Ectodermal cell (in vitro differentiated cells): ENCODE data around the gene DNMBP.
"Not testable (repeated sequence)": the region's sequence is repeated elsewhere in the genome, so short reads cannot be mapped to it uniquely, and the experiment has no call there.

ENCODE experiments used
- H3K27ac ChIP-seq: 2 replicates; pipeline ENCODE4 v1.7.0; 2013; ENCODE audit warnings: mild to moderate bottlenecking, low read depth, low read length; ENCODE audit not compliant: insufficient read depth, poor library complexity, severe bottlenecking
- H3K27me3 ChIP-seq: 2 replicates; pipeline ENCODE4 v1.7.0; 2013; ENCODE audit warnings: mild to moderate bottlenecking, low read length; ENCODE audit not compliant: insufficient read depth, control insufficient read depth, poor library complexity, severe bottlenecking
- H3K36me3 ChIP-seq: one replicate; pipeline ENCODE4 v1.7.0; 2013; ENCODE audit warnings: low read length; ENCODE audit not compliant: control insufficient read depth, insufficient read depth
- H3K4me1 ChIP-seq: one replicate; pipeline ENCODE4 v1.7.0; 2013; ENCODE audit warnings: low read length; ENCODE audit not compliant: control insufficient read depth, insufficient read depth
- H3K4me3 ChIP-seq: 2 replicates; pipeline ENCODE4 v1.7.0; 2013; ENCODE audit warnings: low read depth, low read length, control low read depth; ENCODE audit not compliant: insufficient read depth
- H3K9me3 ChIP-seq: 2 replicates; pipeline ENCODE4 v1.7.0; 2013; ENCODE audit warnings: mild to moderate bottlenecking, low read length, moderate library complexity; ENCODE audit not compliant: control insufficient read depth
- WGBS, 2 experiments: methylation state at CpG; one replicate each; pipeline ENCODE4 v1.1.7; 2013; ENCODE audit warnings: missing lambda C conversion rate in 2 of 2; 5-methylcytosine and 5-hydroxymethylcytosine counted together

Gene DNMBP

GRCh38 chr10:99869581-99870122 is 140.1 kb downstream of the DNMBP start:
- no peaks in the 10 kb centered on the region for H3K9me3 ChIP-seq
- no peaks in the 10 kb centered on the region for H3K4me1 ChIP-seq
- no peaks in the 10 kb centered on the region for H3K36me3 ChIP-seq
- no peak overlapping the region for H3K4me3 ChIP-seq
- no peaks in the 10 kb centered on the region for H3K27me3 ChIP-seq
- WGBS, 2 experiments = 83 to 84% methylated on average over 9 of the region's 9 CpGs
- no peak overlapping the region for H3K27ac ChIP-seq

GRCh38 chr10:99867250-99867649 is 142.5 kb downstream of the DNMBP start:
- H3K36me3 ChIP-seq, H3K9me3 ChIP-seq, H3K27ac ChIP-seq, H3K4me3 ChIP-seq, H3K4me1 ChIP-seq, H3K27me3 ChIP-seq: not testable (repeated sequence)
- WGBS, 2 experiments = 89 to 95% methylated on average over 2 to 3 of the region's 3 CpGs

GRCh38 chr10:99863535-99864240 is 146.1 kb downstream of the DNMBP start:
- H3K9me3 ChIP-seq, H3K27ac ChIP-seq, H3K4me3 ChIP-seq, H3K4me1 ChIP-seq, H3K27me3 ChIP-seq, H3K36me3 ChIP-seq: not testable (repeated sequence)
- WGBS, 2 experiments = 90 to 91% methylated on average over 8 to 9 of the region's 9 CpGs

- H3K36me3 ChIP-seq = no peaks in the 10 kb centered on the region
- no peaks in the 10 kb centered on the region for H3K9me3 ChIP-seq
- no peak overlapping the region for H3K27ac ChIP-seq
- H3K27me3 ChIP-seq = no peaks in the 10 kb centered on the region
- H3K4me3 ChIP-seq = no peak overlapping the region
- H3K4me1 ChIP-seq = no peaks in the 10 kb centered on the region
- WGBS, 2 experiments = 93 to 96% methylated on average over 7 to 8 of the region's 8 CpGs
Observed at GRCh38 chr10:99860466-99860865, 149.3 kb downstream of the DNMBP start.

- Histone ChIP-seq H3K9me3 (no peaks in the 10 kb centered on the region), H3K4me3 (no peak overlapping the region), H3K27ac (no peak overlapping the region), H3K4me1 (no peaks in the 10 kb centered on the region), H3K36me3 (no peaks in the 10 kb centered on the region), H3K27me3 (no peaks in the 10 kb centered on the region)
- WGBS, 2 experiments = 22 to 25% methylated on average over 5 of the region's 5 CpGs
Observed at GRCh38 chr10:99859585-99859984, 150.2 kb downstream of the DNMBP start.

- Histone ChIP-seq H3K27me3 (no peaks in the 10 kb centered on the region), H3K9me3 (no peaks in the 10 kb centered on the region), H3K4me3 (no peak overlapping the region), H3K4me1 (no peaks in the 10 kb centered on the region), H3K36me3 (no peaks in the 10 kb centered on the region), H3K27ac (no peak overlapping the region)
- 92 to 96% methylated on average over 8 of the region's 8 CpGs for WGBS, 2 experiments
Observed at GRCh38 chr10:99858849-99859248, 150.9 kb downstream of the DNMBP start.

- Histone ChIP-seq H3K9me3 (no peaks in the 10 kb centered on the region), H3K27ac (no peak overlapping the region), H3K4me1 (no peaks in the 10 kb centered on the region), H3K36me3 (no peaks in the 10 kb centered on the region), H3K4me3 (no peak overlapping the region), H3K27me3 (no peaks in the 10 kb centered on the region)
- 88 to 98% methylated on average over 6 to 8 of the region's 8 CpGs for WGBS, 2 experiments
Observed at GRCh38 chr10:99855479-99856071, 154.2 kb downstream of the DNMBP start.

GRCh38 chr10:99854860-99855259 is 154.9 kb downstream of the DNMBP start:
- WGBS, 2 experiments = 69 to 74% methylated on average over 6 of the region's 6 CpGs
- no peak overlapping the region for H3K27ac ChIP-seq
- H3K27me3 ChIP-seq = no peaks in the 10 kb centered on the region
- H3K36me3 ChIP-seq = no peaks in the 10 kb centered on the region
- H3K4me3 ChIP-seq = no peak overlapping the region
- no peaks in the 10 kb centered on the region for H3K4me1 ChIP-seq
- H3K9me3 ChIP-seq = no peaks in the 10 kb centered on the region

GRCh38 chr10:99853655-99854054 is 156.1 kb downstream of the DNMBP start:
- WGBS, 2 experiments = 92 to 93% methylated on average over 3 of the region's 3 CpGs

GRCh38 chr10:99852481-99853213 is 157.1 kb downstream of the DNMBP start:
- WGBS, 2 experiments = 73 to 83% methylated on average over 3 of the region's 3 CpGs
- Histone ChIP-seq H3K27me3 (no peaks in the 10 kb centered on the region), H3K27ac (no peak overlapping the region), H3K36me3 (no peaks in the 10 kb centered on the region), H3K4me1 (no peaks in the 10 kb centered on the region), H3K9me3 (no peaks in the 10 kb centered on the region), H3K4me3 (no peak overlapping the region)

More at GRCh38 chr10:99853655-99854054, 156.1 kb downstream of the DNMBP start:
- Histone ChIP-seq H3K4me3 (no peak overlapping the region), H3K4me1 (no peaks in the 10 kb centered on the region), H3K36me3 (no peaks in the 10 kb centered on the region), H3K9me3 (no peaks in the 10 kb centered on the region), H3K27me3 (no peaks in the 10 kb centered on the region), H3K27ac (no peak overlapping the region)
